ENCODE results near the gene MAPK11. TPM values are rescaled to one million over a fixed set of nuclear protein-coding genes. Genes with fewer than 3 reads are reported as not detected.
A peak's percentile ranks its signal among the peaks of the same experiment; 100 is the strongest.

The MAPK11 gene
- total and polyA plus RNA-seq, 10 of the 15 experiments (the other 5 are each of a cell fraction or from before 2014, with no cell fraction given), result 0.05 to 12.8 (median 3.7) TPM

DNA sequence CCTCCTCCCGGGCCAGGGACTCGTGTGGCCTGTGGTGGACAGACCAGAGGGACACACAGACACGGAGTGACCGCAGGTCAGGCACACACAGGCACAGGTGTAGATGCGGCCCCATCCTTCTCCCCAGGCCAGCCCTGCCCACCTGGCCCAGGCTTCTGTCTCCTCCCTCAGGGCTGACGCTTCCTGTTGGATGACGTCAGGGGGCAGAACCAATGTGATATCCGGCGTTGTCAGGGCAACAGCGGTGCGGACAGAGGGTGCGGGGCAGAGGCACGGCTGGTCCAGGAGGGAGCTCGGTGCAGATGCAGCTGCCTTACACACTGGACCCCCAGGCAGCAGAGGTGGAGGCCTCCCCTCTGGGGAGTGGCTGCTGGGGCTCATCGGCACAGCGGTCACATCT lies 22.4 kb downstream of the MAPK11 start:
- CTCF ChIA-PET, result no interaction called here
- Histone ChIP-seq H3K9ac (ENCODE audit: control insufficient read depth, insufficient read depth, low read length) (no peak overlapping the region), H3K79me2 (ENCODE audit: control insufficient read depth, insufficient read depth, low read length) (peaks cover 42% of the 10 kb centered on the region), H3K27me3 (replicated peaks in 1 of 2; ENCODE audit: control insufficient read depth in 2 of 2, insufficient read depth in 2 of 2, low read length in 1 of 2) (no peaks in the 10 kb centered on the region), H3K4me1 (ENCODE audit: control insufficient read depth, insufficient read depth, low read length) (peaks cover 32% of the 10 kb centered on the region), H3K4me3 (no peak overlapping the region), H3K4me2 (ENCODE audit: control insufficient read depth, insufficient read depth) (peak overlapping the region; percentile 33; the same call in 1 of the 2 replicates), H2AFZ (ENCODE audit: control insufficient read depth, low read depth, low read length) (no peak overlapping the region), H3K9me3 (replicated peaks; ENCODE audit: control insufficient read depth, insufficient read depth, low read length) (no peaks in the 10 kb centered on the region), H3K36me3 (ENCODE audit: control insufficient read depth in 2 of 2, insufficient read depth in 2 of 2, low read length in 1 of 2) (peaks cover 6 to 14% of the 10 kb centered on the region in 2 experiments; a peak in 3 of 4 replicates), H3K27ac (ENCODE audit: control insufficient read depth, insufficient read depth) (no peak overlapping the region), H4K20me1 (ENCODE audit: control insufficient read depth, insufficient read depth) (no peaks in the 10 kb centered on the region; the same call in none of the 2 replicates)
- DNase-seq (ENCODE audit: low read depth, low spot score) (no peak), FAIRE-seq (no peak), ATAC-seq (peak; percentile 16)
- WGBS (ENCODE audit: insufficient coverage, insufficient replicate concordance, low lambda C conversion rate, missing lambda C conversion rate), result 19% methylated on average over 16 of the region's 16 CpGs
- intact Hi-C loops (cut with micrococcal nuclease; ENCODE audit: unreplicated experiment) (loop anchor here (10.0 kb wide), 1 partner anchor 227 kb away; the partner anchor contains the start of gene SBF1), in situ Hi-C loops (cut with MboI) (no loop called here)
- peak; percentile 14; the same call in 1 of the 2 replicates for TF ChIP-seq HDGF (IDR thresholded peaks at IDR 0.05)
- TF ChIP-seq ZSCAN29 (IDR thresholded peaks at IDR 0.05), result no peak
- TF ChIP-seq CREM (IDR thresholded peaks at IDR 0.05; ENCODE audit: low read depth), result peak; percentile 89
- TF ChIP-seq ETV6 (conservative IDR thresholded peaks at IDR 0.05 in 1 of 2, IDR thresholded peaks at IDR 0.05 in 1 of 2; ENCODE audit: borderline replicate concordance in 1 of 2, low read depth in 1 of 2), result no peak
- TF ChIP-seq BMI1 (IDR thresholded peaks at IDR 0.05; ENCODE audit: borderline replicate concordance), result peak; percentile 90
- no peak for TF ChIP-seq LARP7 (IDR thresholded peaks at IDR 0.05)
- TF ChIP-seq NFIC (IDR thresholded peaks at IDR 0.05; ENCODE audit: low read depth, low read length), result no peak
- TF ChIP-seq POLR2A (IDR thresholded peaks at IDR 0.05; ENCODE audit: low read depth, low read length), result peak; percentile 62
- peak; percentile 88 for TF ChIP-seq CREB1 (IDR thresholded peaks at IDR 0.05; ENCODE audit: low read depth)
- TF ChIP-seq ATF7 (IDR thresholded peaks at IDR 0.05; ENCODE audit: low read depth), result peak; percentile 94
- no peak for TF ChIP-seq SP1 (IDR thresholded peaks at IDR 0.05; ENCODE audit: low read depth, low read length)
- no peak for TF ChIP-seq ZNF274 (IDR thresholded peaks at IDR 0.05; ENCODE audit: insufficient read depth, insufficient read length)
- TF ChIP-seq CHD2 (IDR thresholded peaks at IDR 0.05; ENCODE audit: borderline replicate concordance, low read depth, low read length), result peak; percentile 48; the same call in 1 of the 2 replicates
- POLR2A ChIA-PET, result interaction anchor here (1.0 kb wide), 1 partner anchor 61 kb away, joined by 3 read pairs; no protein-coding TSS in a partner anchor
- no TSS peak for BruUV-seq (replicated peaks)
- SMC1A ChIA-PET (ENCODE audit: uncharacterized antibody, unreplicated experiment), result no interaction called here
- RAD21 ChIA-PET (ENCODE audit: unreplicated experiment), result no interaction called here

Measured in GM12878 (cell line).